HG03066 (cell line): ENCODE measurements around the gene HLA-B.
A peak's percentile ranks its signal among the peaks of the same experiment; 100 is the strongest.
"Not testable (repeated sequence)": the region's sequence is repeated elsewhere in the genome, so short reads cannot be mapped to it uniquely, and the experiment has no call there.

Source experiments
- ATAC-seq: cut with Tn5 transposase; IDR thresholded peaks from one replicate; pipeline ENCODE4 v1.9.1; 2021; ENCODE audit warnings: low read depth; ENCODE audit not compliant: unreplicated experiment

Gene HLA-B

GRCh38 chr6:31385041-31385440 is 28.1 kb upstream of the HLA-B start:
- no peak for ATAC-seq

- ATAC-seq, result no peak
Observed at GRCh38 chr6:31383149-31383548, 26.2 kb upstream of the HLA-B start.

DNA sequence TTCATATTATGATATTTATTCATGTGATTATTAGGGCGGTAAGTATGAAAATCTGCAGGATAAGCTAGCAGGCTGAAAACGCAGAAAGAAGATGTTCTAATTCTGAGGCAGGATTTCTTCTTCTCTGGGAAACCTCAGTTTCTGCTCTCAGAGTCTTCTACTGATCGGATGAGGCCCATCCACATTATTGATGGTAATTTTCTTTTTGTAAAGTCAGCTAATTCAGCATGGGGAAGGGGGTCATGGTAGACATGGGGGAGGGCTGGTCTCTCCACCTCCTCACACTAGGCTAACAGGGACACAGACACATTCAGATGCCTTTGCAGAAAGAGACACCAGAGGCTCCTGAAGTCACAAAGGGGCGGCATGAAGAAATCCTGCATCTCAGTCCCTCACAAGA is 24.7 kb upstream of the HLA-B start:
- no peak for ATAC-seq

DNA sequence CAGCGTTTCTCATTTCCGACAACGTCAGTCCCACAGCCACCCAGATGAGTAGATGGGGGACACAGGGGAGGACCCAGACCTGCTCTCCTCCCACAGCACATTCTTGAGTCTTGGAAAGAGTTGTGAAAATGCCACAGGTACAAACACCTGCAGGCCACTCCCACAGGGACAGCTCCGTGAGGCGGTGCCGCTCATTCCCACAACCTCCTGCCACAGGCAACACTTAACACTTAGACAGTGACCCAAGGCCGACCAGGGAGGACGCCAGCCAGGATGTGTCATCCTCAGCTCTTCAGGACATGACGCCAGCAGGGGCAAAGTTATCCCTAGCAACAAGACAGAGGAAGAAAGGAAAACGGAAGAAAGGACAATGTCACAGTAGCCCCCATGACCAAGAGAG is 22.9 kb upstream of the HLA-B start:
- ATAC-seq, result no peak

GRCh38 chr6:31378721-31379103 is 21.7 kb upstream of the HLA-B start:
- ATAC-seq, result no peak

DNA sequence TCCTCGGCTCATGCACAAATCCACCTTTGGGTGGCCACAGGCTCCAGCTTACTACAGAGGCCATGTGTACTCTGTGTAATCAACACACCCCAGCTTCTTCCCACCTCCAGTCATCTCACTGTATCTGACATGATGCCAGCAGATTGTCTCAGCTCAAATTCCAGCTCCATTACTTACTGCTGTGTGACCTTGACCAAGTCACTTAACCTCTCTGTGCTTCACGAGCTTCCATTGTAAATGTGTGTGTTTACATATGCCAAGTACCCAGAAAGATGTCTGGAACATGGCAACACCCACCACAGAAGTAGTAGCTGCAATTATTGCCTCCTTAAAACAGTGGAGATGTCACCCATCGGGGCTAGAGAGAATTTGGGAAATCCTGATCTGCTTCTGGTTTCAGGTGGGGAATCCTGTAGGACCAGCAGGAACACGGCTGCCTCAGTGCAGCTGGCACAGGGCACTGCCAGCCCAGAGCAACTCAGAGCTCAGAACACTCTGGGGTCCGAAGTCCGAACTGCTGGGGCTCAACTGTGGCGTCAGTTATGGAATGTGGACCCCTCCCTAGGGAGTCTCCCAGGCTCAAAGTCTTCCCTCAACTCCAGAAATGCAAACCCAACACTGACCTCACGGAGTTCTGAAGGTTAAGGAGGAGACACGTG is 21.2 kb upstream of the HLA-B start:
- ATAC-seq, result no peak

DNA sequence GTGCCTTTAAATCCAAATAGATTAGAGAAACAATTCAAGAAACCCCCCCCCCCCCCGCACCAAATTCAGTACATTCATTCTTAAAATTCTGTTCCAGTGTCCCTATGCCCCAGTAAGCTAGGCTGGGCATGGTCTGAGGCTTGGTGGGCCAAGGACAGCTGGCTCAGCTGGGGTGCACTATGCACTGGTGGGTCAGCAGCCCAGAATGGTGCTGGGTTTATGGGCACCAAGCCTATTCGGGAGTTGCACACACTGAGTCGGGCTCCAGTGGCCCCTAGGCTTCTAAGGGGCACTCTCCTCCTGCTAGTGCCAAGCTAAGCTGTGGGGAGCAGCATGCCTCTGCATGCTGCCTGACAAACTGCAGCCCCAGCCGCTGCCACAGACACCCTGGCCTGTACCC is 20.1 kb upstream of the HLA-B start:
- no peak for ATAC-seq

- ATAC-seq, result no peak
Observed at GRCh38 chr6:31375699-31376098, 18.7 kb upstream of the HLA-B start.

DNA sequence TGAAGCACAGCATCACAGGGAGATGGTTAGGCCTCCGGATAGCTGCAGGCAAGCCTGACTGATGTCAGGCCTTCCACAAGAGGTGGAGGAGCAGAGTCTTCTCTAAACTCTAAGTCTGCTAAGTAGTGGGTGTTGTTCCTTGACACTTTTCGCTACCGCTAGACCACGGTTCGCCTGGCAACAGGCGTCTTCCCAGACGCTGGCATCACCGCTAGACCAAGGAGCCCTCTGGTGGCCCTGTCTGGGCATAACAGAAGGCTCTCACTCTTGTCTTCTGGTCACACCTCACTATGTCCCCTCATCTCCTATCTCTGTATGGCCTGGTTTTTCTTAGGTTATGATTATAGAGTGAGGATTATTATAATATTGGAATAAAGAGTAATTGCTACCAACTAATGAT is 17.1 kb upstream of the HLA-B start:
- not testable (repeated sequence) for ATAC-seq

DNA sequence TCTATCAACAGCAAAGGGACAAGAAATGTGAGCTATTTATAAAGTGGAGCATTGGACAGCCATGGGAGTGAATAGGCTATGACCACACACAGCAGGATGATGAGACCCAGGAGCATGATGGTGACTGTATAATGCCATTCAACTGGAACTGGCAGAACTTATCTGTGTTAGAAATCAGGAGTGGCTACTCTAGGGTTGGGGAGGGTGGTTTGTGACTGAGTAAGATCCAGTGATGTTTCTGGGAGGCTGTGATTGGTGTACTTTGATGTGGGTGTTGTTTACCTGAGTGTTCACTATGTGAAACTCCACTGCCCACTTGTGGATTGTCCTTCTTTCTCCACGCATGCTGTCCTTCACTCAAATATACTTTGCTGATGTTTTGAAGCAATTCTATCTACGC is 11.5 kb upstream of the HLA-B start:
- no peak for ATAC-seq

DNA sequence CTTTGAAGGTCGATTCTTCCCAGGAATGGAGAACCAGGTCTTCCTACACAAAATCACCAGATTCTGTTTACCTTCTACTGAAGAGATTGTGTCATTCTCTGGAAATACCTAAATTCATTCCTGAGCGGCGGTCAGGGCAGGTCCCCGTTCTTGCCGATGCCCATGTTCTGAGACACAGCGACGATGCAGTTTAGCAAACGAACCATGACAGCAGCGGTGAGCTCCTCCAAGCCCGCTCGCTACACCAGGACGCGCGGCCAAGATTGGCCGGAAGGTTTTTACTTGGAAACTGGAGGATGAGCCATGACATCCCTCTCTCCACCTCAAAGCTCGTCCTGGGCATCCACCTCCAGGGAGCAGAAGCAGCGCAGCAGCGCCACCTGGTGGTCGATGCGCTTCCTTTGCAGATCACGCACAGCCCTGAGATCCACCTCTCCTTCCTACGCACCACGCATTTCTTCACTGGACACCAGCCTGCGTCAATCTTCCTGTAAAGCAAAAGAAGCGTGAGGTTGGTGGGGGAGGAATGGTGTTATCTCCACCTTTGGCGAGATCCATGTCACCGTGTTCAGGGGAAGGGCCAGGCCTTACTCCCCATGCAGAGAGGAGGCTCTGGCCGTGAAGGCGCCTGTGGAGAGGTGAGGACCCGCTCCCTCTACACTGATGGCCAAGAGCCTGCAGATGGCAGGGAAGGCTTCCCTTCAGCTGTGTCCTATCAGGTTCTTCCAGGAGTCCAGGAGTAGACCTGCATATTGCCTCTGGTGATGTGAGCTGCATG is 9.9 kb upstream of the HLA-B start:
- peak; percentile 60 for ATAC-seq

- ATAC-seq, result no peak
Observed at GRCh38 chr6:31365864-31366263, 8.9 kb upstream of the HLA-B start.

DNA sequence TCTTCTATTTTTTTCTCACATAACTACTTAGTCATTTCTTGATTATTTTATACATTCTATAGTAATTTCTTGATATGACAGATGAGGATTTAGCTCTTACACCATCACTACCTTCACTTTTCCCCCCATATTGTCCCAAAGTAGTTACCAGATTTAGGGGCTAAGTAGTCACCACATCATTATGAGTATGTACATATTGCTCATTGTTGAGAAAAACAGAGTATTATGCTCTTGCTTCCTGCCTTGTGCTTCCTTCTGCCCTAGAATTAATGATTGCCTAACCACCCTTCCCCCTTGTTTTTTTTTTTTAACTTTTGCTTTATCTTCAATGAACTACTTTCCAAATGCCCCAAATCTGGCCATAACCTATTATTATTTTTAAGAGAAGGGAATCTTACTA is 6.8 kb upstream of the HLA-B start:
- no peak for ATAC-seq

- no peak for ATAC-seq
Observed at GRCh38 chr6:31362751-31363150, 5.8 kb upstream of the HLA-B start.

DNA sequence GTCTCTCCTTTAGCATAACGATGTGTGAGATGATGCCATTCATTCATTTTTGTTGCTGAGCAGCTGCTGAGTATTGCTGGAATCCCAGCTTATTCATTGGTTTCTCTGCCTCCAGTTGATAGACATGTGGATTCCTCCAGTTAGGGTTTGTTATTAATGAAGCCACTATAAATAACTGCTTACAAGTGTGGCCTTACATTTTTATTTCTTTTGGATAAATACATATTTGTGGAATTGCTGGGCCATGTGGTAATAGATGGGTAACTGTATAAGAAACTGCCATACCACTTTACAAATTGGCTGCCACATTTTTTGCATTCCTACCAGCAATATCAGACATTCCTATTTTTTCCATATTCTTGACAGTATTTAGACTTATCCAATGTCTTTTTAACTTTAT is 2.6 kb upstream of the HLA-B start:
- no peak for ATAC-seq

DNA sequence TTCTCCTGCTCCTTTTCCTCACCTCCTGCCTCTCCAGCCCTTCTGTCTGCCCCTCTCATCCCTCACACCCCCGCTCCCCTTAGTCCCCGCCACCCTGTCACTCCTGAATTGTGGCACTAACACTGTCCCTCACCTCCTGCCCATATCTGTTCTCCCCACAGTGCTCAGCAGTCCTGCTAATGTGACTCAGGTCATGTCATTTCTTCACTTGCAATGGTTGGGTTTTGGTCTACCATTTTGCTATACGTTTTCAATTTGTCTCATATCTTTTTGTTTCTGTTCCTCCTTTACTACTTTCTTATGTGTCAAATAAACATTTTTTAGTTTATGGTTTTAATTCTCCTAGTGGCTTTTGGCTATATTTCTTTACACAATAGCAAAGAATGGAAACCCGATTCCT is 1.3 kb upstream of the HLA-B start:
- no peak for ATAC-seq

DNA sequence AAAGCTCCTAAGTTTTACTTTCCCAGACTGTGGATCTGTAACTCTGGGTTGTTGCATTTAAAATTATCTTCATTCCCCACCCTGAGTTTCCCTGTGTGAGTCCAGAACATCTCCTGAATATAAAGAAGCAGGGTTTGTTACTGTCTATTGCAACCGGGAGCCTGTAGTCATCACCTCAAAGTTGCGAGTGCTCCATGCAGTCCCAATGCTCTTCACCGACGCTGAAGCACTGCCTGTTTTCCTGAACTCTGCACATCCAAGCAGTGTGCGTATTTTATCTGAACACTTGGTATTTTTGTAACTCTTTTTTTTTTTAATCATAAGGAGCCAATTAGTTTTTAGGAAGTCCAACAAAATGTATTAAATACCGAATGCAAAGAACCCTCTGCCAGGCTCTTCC is 907 bp upstream of the HLA-B start:
- no peak for ATAC-seq

DNA sequence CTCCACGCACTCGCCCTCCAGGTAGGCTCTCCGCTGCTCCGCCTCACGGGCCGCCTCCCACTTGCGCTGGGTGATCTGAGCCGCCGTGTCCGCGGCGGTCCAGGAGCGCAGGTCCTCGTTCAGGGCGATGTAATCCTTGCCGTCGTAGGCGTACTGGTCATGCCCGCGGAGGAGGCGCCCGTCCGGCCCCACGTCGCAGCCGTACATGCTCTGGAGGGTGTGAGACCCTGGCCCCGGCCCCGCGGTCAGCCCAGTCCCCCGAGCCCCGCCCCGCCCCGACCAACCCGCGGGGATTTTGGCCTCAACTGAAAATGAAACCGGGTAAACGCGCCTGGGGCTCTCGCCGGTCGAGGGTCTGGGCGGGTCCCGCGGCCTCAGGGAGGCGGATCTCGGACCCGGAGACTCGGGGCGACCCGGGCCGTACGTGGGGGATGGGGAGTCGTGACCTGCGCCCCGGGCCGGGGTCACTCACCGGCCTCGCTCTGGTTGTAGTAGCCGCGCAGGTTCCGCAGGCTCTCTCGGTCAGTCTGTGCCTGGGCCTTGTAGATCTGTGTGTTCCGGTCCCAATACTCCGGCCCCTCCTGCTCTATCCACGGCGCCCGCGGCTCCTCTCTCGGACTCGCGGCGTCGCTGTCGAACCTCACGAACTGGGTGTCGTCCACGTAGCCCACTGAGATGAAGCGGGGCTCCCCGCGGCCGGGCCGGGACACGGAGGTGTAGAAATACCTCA is 598 bp downstream of the HLA-B start:
- ATAC-seq, result peak; percentile 21

GRCh38 chr6:31355583-31355948 is 1.4 kb downstream of the HLA-B start:
- ATAC-seq, result no peak

DNA sequence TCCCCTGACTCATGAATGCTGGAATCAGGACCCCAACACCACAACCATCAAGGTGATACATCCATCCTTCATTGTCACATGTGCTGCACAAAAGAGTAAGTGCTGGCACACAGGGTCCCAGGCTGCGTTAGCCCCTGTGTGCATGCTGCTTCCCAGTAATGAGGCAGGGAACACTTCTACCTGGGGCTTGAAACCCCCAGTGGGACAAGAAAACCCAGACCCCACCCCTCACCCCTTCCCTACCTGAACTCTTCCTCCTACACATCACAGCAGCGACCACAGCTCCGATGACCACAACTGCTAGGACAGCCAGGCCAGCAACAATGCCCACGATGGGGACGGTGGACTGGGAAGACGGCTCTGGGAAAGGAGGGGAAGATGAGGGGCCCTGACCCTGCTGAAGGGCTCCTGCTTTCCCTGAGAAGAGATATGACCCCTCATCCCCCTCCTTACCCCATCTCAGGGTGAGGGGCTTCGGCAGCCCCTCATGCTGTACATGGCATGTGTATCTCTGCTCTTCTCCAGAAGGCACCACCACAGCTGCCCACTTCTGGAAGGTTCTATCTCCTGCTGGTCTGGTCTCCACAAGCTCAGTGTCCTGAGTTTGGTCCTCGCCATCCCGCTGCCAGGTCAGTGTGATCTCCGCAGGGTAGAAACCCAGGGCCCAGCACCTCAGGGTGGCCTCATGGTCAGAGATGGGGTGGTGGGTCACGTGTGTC is 2.0 kb downstream of the HLA-B start:
- ATAC-seq, result no peak

DNA sequence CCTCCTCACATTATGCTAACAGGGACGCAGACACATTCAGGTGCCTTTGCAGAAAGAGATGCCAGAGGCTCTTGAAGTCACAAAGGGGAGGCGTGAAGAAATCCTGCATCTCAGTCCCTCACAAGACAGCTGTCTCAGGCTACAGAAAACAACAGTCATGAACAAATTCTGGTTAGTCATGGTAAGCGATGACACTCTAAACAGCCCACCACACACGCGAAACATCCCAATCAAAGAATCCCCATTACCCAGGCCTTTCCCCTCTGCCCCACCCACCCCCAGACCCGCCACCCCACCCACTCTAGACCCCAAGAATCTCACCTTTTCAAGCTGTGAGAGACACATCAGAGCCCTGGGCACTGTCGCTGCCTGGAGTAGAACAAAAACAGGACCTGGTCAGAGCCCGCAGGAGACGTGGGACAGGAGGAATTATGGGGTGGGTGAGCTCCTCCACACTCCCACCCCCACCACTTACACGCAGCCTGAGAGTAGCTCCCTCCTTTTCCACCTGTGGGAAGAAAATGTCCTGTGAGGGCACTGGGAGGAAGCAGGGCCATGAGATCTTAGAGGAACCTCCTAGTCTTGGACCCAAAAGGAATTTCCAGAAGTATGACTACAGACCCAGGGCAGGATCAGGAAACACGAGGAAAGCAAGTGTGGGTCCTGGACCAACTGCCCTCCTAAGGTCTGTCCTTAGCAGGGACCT is 2.7 kb downstream of the HLA-B start:
- ATAC-seq, result no peak
